ENCODE results near the gene TICAM2. TPM values are rescaled to one million over a fixed set of nuclear protein-coding genes. Genes with fewer than 3 reads are reported as not detected.

TICAM2 gene
- total RNA-seq, 1 experiment from 2014 or later: 1.0 TPM

- no peak for TF ChIP-seq HMGXB4 (CRISPR knock-in tag; IDR thresholded peaks at IDR 0.05)
Observed at GRCh38 chr5:115586525-115587146, 15.6 kb downstream of the TICAM2 start (continued).

GRCh38 chr5:115585265-115585664 is 17.0 kb downstream of the TICAM2 start:
- H3K27me3 Mint-ChIP-seq (ENCODE audit: low read depth): no peaks in the 10 kb centered on the region
- no peak overlapping the region for H3K4me3 Mint-ChIP-seq
- no peak for TF ChIP-seq USF2 (CRISPR knock-in tag; IDR thresholded peaks at IDR 0.05)
- no peak for TF ChIP-seq IRF1 (CRISPR knock-in tag; IDR thresholded peaks at IDR 0.05)
- no peak for TF ChIP-seq NR1H2 (CRISPR knock-in tag; IDR thresholded peaks at IDR 0.05)
- no peak for TF ChIP-seq RORB (CRISPR knock-in tag; IDR thresholded peaks at IDR 0.05)
- no peak for TF ChIP-seq ATF1 (CRISPR knock-in tag; IDR thresholded peaks at IDR 0.05)
- no peak for TF ChIP-seq MLX (CRISPR knock-in tag; IDR thresholded peaks at IDR 0.05)
- no peak for TF ChIP-seq IRF2 (CRISPR knock-in tag; IDR thresholded peaks at IDR 0.05; ENCODE audit: borderline replicate concordance, low read depth)
- no peak for TF ChIP-seq ZNF425 (CRISPR knock-in tag; conservative IDR thresholded peaks at IDR 0.05)
- TF ChIP-seq ETV6 (CRISPR knock-in tag; IDR thresholded peaks at IDR 0.05): no peak
- TF ChIP-seq ZNF396 (CRISPR knock-in tag; IDR thresholded peaks at IDR 0.05; ENCODE audit: borderline replicate concordance): no peak
- no peak for TF ChIP-seq STAT6 (CRISPR knock-in tag; conservative IDR thresholded peaks at IDR 0.05; ENCODE audit: low read depth)
- no peak for TF ChIP-seq PREB (CRISPR knock-in tag; IDR thresholded peaks at IDR 0.05; ENCODE audit: borderline replicate concordance)
- no peak for TF ChIP-seq ZNF121 (CRISPR knock-in tag; IDR thresholded peaks at IDR 0.05)
- no peak for TF ChIP-seq ZNF423 (CRISPR knock-in tag; IDR thresholded peaks at IDR 0.05)
- TF ChIP-seq HMGA2 (CRISPR knock-in tag; IDR thresholded peaks at IDR 0.05): no peak
- no peak for TF ChIP-seq ELF4 (CRISPR knock-in tag; IDR thresholded peaks at IDR 0.05; ENCODE audit: low read depth)
- TF ChIP-seq JAZF1 (CRISPR knock-in tag; IDR thresholded peaks at IDR 0.05): no peak
- 0 out of 2 replicates have a peak, but pooled peaks cover 3% of the 10 kb centered on the region for H3K4me1 Mint-ChIP-seq
- H3K9me3 Mint-ChIP-seq: no peaks in the 10 kb centered on the region
- ChIA-PET CTCF (interaction anchor here (1.2 kb wide), 1 partner anchor 11 kb away, joined by 3 read pairs; no protein-coding TSS in a partner anchor), POLR2A (no interaction called here)
- H3K27ac Mint-ChIP-seq: no peak overlapping the region
- DNase-seq (ENCODE audit: low spot score): no peak
- H3K36me3 Mint-ChIP-seq: no peaks in the 10 kb centered on the region
- no peak for ATAC-seq
